GM12872 (cell line): Measurements from ENCODE around the gene ANKIB1.

Experiments
- CTCF ChIP-seq: IDR thresholded peaks from 3 replicates; pipeline ENCODE4 v1.5.1; 2011; ENCODE audit warnings: low read depth, mild to moderate bottlenecking, low read length, moderate library complexity; ENCODE audit not compliant: insufficient read depth

The ANKIB1 gene

GRCh38 chr7:92409357-92409756, 163.6 kb downstream of the ANKIB1 start:
- TF ChIP-seq CTCF, result no peak

DNA sequence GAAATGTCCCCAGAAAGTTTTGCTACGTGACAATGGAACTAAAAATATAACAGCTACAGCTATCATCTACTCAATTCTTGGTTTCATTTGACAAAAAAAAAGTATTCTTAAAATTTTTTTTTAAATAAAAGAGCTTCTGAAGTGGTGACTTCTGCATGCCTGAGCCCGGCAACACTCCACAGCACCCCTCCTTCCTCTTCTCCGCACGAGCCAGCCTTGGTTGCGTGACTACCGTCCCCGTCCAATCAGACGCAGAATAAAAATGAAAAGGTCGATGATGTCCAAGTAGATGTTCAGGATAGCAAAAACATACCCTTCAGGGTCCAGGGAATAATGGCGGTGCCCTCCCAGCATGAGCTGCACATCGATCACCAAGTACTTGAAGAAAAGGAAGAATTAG, 167.0 kb downstream of the ANKIB1 start:
- no peak for TF ChIP-seq CTCF

DNA sequence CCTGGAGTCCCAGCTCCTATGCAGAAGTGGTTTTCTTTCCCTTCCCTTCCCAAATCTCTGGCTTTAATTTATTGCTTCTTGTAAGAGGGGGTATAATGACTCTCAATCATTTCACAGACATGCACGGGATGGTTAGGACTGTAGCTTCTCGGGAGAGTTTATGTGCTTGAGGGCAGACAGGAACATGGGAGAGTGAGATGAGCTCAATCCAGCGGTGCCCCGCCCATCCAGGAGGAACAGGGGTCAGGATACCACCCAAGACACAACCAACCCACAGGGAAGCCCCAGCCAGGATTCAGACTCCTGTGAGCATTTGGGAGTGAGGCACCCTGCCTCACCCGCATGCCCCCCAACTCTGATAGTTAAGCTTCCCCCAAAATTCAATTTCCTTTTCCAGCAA, 167.8 kb downstream of the ANKIB1 start:
- no peak for TF ChIP-seq CTCF

- no peak for TF ChIP-seq CTCF
Measured at GRCh38 chr7:92415225-92415624, 169.5 kb downstream of the ANKIB1 start.

GRCh38 chr7:92417913-92418312, 172.1 kb downstream of the ANKIB1 start:
- TF ChIP-seq CTCF, result no peak

GRCh38 chr7:92421676-92422435, 176.1 kb downstream of the ANKIB1 start:
- TF ChIP-seq CTCF, result no peak

DNA sequence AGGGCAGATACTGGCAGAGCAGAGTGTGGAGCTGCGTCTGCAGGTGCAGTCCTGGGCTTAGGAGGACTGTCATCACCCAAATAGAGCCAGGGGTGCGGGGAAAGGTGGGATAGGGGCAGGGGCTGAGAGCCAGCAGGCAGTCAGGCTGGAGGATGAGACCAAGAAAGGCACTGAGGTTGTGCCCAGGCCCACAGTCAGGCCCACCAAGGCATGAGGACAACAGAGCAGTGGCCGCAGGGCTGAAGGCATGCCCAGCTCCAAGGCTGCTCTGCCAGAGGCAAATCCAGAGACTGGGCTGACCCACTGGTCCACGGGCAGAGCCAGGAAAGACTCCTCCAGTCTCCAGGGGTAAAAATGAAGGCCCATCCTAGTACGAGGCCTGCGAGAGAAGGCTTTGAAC, 177.2 kb downstream of the ANKIB1 start:
- no peak for TF ChIP-seq CTCF
